Measurements from ENCODE around the gene EPHB1.

DNA sequence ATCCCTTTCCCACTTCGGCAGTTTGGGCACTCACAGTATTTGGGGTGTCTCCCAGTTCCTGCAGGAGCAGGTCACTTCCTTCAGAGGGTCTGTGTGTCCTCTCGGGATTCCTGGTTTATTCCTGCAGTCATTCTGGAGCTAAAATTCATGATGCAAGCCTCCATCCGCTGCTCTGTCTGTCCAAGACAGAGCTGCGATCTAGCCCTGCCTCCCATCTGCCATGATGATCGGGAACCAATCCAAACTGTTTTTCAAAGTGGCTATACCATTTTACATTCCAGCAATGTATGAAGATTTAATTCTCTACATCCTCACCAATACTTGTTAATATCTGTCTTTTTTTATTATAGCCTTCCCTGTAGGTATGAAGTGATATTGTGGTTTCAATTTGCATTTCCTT lies 273.0 kb downstream of the EPHB1 start:
- TF ChIP-seq, protein P1, sequence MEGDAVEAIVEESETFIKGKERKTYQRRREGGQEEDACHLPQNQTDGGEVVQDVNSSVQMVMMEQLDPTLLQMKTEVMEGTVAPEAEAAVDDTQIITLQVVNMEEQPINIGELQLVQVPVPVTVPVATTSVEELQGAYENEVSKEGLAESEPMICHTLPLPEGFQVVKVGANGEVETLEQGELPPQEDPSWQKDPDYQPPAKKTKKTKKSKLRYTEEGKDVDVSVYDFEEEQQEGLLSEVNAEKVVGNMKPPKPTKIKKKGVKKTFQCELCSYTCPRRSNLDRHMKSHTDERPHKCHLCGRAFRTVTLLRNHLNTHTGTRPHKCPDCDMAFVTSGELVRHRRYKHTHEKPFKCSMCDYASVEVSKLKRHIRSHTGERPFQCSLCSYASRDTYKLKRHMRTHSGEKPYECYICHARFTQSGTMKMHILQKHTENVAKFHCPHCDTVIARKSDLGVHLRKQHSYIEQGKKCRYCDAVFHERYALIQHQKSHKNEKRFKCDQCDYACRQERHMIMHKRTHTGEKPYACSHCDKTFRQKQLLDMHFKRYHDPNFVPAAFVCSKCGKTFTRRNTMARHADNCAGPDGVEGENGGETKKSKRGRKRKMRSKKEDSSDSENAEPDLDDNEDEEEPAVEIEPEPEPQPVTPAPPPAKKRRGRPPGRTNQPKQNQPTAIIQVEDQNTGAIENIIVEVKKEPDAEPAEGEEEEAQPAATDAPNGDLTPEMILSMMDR (IDR thresholded peaks at IDR 0.05) = no peak
- no peak for TF ChIP-seq POLR2A (IDR thresholded peaks at IDR 0.05)

All from thyroid gland (tissue), 4 donors.